GM12872 (cell line): ENCODE results near the gene ANO6.

Experiments used
- CTCF ChIP-seq: IDR thresholded peaks from 3 replicates; pipeline ENCODE4 v1.5.1; 2011; ENCODE audit warnings: low read depth, mild to moderate bottlenecking, low read length, moderate library complexity; ENCODE audit not compliant: insufficient read depth

The ANO6 gene

DNA sequence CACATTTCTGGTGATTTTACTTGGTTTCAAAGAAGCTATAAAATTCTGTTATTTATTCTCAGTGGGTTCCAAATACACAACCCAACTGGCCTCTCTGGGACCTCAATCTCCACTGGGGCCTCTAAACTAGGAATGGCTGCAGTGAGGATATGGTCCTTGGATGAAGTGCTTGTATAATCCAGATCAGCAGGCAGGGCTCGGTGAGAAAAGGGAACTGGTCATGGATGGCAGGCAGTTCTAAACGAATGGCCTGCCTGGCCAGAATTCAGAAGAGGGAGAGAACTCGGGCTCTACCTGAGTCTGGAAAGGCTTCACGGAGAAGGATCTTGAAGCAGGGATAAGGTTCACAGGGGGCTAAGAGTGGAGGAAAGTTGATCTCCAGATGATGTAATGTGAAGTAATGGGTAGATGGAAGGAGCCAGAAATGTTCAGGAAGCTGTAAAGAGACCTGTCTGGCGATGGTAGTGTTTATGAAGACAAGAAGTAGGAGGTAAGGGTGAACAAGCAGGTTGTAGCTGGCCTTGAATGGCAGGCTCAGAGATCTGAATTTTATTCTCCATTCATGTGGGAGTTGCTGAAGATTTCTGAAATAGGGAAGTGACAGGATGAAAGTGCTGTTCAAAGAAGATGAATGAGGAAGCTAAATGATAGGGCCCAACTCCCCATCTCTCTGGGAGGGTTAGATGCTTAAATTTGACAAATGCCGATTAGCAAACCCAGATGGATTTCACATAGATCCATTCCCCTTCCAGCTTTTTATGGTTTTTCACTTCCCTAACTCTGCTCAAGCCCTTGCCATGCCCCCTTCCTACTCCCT is 31.5 kb upstream of the ANO6 start:
- no peak for TF ChIP-seq CTCF

GRCh38 chr12:45186762-45187161 is 29.1 kb upstream of the ANO6 start:
- no peak for TF ChIP-seq CTCF

DNA sequence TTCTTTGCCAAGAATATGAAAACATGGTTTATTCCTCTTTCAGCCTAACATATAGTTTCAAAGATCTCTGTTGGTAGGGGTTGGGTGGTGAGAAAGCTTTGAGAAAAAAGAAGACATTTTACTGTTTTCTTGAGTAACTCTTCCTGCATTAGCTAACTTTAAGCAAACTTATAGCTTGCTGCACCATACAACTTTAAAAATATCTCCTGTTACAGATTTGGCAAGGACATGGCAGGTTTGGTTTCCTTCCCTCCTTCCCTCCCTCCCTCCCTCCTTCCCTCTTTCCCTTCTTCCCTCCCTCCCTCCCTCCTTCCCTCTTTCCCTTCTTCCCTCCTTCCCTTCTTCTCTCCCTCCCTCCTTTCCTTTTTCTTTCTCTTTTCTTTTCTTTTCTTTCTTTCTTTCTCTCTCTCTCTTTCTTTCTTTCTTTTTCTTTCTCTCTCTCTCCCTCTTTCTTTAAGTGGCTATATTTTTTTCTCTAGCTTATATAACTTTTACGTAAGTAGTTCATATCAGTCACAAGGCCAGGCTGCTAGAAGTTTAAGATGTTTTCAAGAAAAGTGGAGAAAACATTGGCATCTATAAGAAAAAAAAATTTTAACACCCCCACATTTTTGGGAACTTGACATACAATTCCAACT is 26.0 kb upstream of the ANO6 start:
- no peak for TF ChIP-seq CTCF

DNA sequence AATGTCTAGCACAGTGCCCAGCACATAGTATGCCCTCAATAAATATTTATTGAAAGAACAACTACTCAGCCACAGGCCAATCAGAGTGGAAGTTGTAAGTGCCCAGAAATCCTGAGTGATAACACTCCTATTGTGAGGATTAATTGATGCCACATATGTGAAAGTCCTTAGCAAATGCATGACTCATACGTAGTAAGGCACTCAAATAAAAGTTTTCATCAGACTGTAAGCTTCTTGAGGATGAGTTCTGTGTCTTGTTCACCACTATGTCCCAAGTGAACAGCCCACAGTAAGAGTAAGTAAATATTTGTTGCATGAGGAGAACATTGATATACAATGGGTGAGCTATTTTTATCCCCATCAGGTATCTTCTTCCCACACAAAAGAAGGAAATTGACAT is 24.7 kb upstream of the ANO6 start:
- TF ChIP-seq CTCF = no peak

GRCh38 chr12:45192707-45193106 is 23.2 kb upstream of the ANO6 start:
- TF ChIP-seq CTCF = no peak

GRCh38 chr12:45200491-45201043 is 15.3 kb upstream of the ANO6 start:
- no peak for TF ChIP-seq CTCF

DNA sequence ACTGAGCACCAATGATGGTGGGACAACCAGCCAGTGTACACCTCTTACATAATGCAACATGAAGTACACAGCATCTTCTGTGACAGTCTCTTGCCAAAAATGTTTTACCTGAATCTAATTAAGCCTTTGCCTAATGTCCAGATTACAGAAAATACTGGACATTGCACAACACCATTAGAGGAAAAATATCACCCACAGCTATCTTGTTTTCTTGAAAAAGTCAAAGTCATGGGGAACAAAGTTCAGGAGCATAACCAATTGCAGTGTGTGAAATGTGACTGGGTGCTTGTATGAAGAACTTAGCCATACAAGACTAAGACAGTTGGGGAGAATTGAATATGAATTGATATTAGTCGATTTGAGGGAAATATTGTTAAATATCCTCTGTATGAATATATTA is 12.1 kb upstream of the ANO6 start:
- TF ChIP-seq CTCF = no peak
